DOHH2 (cell line): Measurements from ENCODE around the gene PRKN.

Experiments used
- H3F3A ChIP-seq: fragments of 200-600 bp; sonication (generic), shearing (Covaris generic); 2 replicates; pipeline ENCODE4 v1.6.0; 2016; ENCODE audit warnings: antibody characterized with exemption, mild to moderate bottlenecking; ENCODE audit not compliant: control insufficient read depth, insufficient read depth
- H3K27ac ChIP-seq: fragments of 200-600 bp; sonication (generic); 2 replicates; pipeline ENCODE4 v1.5.1; 2014; ENCODE audit warnings: low read depth, mild to moderate bottlenecking, low read length, moderate library complexity
- H3K27me3 ChIP-seq: fragments of 200-600 bp; sonication (generic); 2 replicates; pipeline ENCODE4 v1.6.1; 2014; ENCODE audit warnings: mild to moderate bottlenecking, low read length, mixed read lengths; ENCODE audit not compliant: control insufficient read depth
- H3K36me3 ChIP-seq: fragments of 200-600 bp; sonication (generic); 2 replicates; pipeline ENCODE4 v1.6.1; 2014; ENCODE audit warnings: mild to moderate bottlenecking, low read length, moderate library complexity, mixed read lengths; ENCODE audit not compliant: control insufficient read depth
- H3K4me1 ChIP-seq: fragments of 200-600 bp; sonication (generic); 2 replicates; pipeline ENCODE4 v1.6.1; 2014; ENCODE audit warnings: mild to moderate bottlenecking, low read length, mixed read lengths; ENCODE audit not compliant: control insufficient read depth
- H3K4me2 ChIP-seq: fragments of 200-600 bp; sonication (generic); 2 replicates; pipeline ENCODE4 v1.6.0; 2014; ENCODE audit warnings: mild to moderate bottlenecking, low read length, moderate library complexity
- H3K4me3 ChIP-seq: fragments of 200-600 bp; sonication (generic); 2 replicates; pipeline ENCODE4 v1.5.1; 2014; ENCODE audit warnings: mild to moderate bottlenecking, low read length, mixed read lengths
- H3K79me2 ChIP-seq: fragments of 200-600 bp; sonication (generic); 2 replicates; pipeline ENCODE4 v1.6.1; 2014; ENCODE audit warnings: mild to moderate bottlenecking, low read length, mixed read lengths; ENCODE audit not compliant: control insufficient read depth
- H3K9me2 ChIP-seq: fragments of 200-600 bp; sonication (generic); replicated peaks from 2 replicates; pipeline ENCODE4 v1.6.1; 2014; ENCODE audit warnings: mild to moderate bottlenecking, low read length, mixed read lengths; ENCODE audit not compliant: control insufficient read depth
- H3K9me3 ChIP-seq: fragments of 200-600 bp; sonication (generic); 2 replicates; pipeline ENCODE4 v1.6.1; 2014; ENCODE audit warnings: antibody characterized with exemption, low read length, mixed read lengths; ENCODE audit not compliant: control insufficient read depth, insufficient read depth
- H4K20me1 ChIP-seq: fragments of 200-600 bp; sonication (generic); 2 replicates; pipeline ENCODE4 v1.6.0; 2014; ENCODE audit warnings: low read depth, mild to moderate bottlenecking, antibody characterized with exemption, low read length, moderate library complexity; ENCODE audit not compliant: control insufficient read depth, insufficient read depth
- EZH2phosphoT487 ChIP-seq: fragments of 200-600 bp; sonication (generic); IDR thresholded peaks from 2 replicates; pipeline ENCODE4 v1.6.1; 2017; ENCODE audit warnings: borderline replicate concordance, mild to moderate bottlenecking, antibody characterized with exemption, low read length, moderate library complexity, mixed read lengths
- TF ChIP-seq, protein P1 (sequence below): fragments of 200-600 bp; sonication (generic); IDR thresholded peaks from one replicate; pipeline ENCODE4 v1.5.1; 2014; ENCODE audit warnings: antibody characterized with exemption, mild to moderate bottlenecking, low read depth, low read length; ENCODE audit not compliant: poor library complexity, severe bottlenecking

The PRKN gene

DNA sequence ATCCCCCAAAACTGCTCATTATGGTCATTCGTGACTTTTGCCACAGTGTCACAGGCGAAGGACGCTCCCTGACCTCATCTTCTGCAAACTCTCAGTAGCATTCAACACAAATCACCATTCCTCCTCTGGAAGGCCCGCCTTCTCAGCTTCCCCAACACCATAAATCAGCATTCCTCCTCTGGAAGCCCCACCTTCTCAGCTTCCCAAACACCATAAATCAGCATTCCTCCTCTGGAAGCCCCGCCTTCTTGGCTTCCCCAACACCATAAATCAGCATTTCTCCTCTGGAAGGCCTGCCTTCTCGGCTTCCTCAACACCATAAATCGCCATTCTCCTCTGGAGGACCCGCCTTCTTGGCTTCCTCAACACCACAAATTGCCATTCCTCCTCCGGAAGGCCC is 1165.7 kb downstream of the PRKN start:
- H3K4me1 ChIP-seq, result no peaks in the 10 kb centered on the region; the same call in 1 of the 2 replicates
- H4K20me1 ChIP-seq, result no peaks in the 10 kb centered on the region
- H3K9me3 ChIP-seq, result no peaks in the 10 kb centered on the region
- no peaks in the 10 kb centered on the region for H3F3A ChIP-seq
- no peak overlapping the region for H3K4me3 ChIP-seq
- peaks cover 4% of the 10 kb centered on the region; the same call in 1 of the 2 replicates for H3K27me3 ChIP-seq
- no peaks in the 10 kb centered on the region for H3K79me2 ChIP-seq
- no peak overlapping the region for H3K27ac ChIP-seq
- no peak overlapping the region for H3K4me2 ChIP-seq
- no peaks in the 10 kb centered on the region for H3K9me2 ChIP-seq
- TF ChIP-seq, protein P1, sequence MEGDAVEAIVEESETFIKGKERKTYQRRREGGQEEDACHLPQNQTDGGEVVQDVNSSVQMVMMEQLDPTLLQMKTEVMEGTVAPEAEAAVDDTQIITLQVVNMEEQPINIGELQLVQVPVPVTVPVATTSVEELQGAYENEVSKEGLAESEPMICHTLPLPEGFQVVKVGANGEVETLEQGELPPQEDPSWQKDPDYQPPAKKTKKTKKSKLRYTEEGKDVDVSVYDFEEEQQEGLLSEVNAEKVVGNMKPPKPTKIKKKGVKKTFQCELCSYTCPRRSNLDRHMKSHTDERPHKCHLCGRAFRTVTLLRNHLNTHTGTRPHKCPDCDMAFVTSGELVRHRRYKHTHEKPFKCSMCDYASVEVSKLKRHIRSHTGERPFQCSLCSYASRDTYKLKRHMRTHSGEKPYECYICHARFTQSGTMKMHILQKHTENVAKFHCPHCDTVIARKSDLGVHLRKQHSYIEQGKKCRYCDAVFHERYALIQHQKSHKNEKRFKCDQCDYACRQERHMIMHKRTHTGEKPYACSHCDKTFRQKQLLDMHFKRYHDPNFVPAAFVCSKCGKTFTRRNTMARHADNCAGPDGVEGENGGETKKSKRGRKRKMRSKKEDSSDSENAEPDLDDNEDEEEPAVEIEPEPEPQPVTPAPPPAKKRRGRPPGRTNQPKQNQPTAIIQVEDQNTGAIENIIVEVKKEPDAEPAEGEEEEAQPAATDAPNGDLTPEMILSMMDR, result no peak
- TF ChIP-seq EZH2phosphoT487, result no peak
- H3K36me3 ChIP-seq, result no peaks in the 10 kb centered on the region

DNA sequence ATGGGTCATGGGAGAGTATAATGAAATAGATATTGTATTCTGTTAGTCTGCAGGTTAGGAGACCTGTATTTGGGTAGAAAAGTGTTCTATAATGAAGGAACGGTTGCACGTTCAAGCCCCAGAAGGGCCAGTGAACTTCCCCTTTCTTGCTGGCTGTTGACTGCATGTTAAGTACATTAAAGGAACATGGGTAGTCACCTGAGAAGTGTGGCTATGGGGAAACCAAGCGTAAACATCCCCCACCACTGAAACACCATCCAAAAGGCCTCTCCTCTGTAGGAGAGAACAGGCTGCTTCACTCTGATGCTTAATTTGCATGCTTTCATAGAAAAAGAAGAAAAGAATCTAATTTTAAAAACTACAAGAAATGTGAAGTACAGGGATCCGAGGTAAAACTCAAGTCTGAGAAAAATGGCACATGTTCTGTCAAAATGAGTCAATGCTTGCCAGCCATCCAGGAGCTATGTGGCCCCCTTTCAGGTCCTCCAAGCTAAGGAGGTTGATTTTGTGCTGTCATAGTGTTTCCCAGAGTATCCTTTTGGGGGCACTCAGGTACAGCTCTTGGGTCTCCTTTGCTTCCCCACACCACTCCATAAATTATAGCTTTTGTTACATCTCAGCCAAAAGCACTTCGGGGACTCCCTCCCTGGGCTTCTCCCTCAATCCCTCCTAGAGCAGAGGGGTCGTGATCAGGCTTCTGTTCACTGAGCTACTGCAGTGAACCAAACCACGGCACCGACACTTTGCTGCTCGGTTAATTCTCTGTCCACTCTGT is 1170.0 kb downstream of the PRKN start:
- Histone ChIP-seq H3K9me2 (no peaks in the 10 kb centered on the region), H3K4me2 (no peak overlapping the region), H4K20me1 (no peaks in the 10 kb centered on the region), H3K4me1 (no peaks in the 10 kb centered on the region; the same call in 1 of the 2 replicates), H3K27ac (no peak overlapping the region), H3K4me3 (no peak overlapping the region), H3K9me3 (no peaks in the 10 kb centered on the region), H3K27me3 (peaks cover 4% of the 10 kb centered on the region; the same call in 1 of the 2 replicates), H3F3A (no peaks in the 10 kb centered on the region), H3K36me3 (no peaks in the 10 kb centered on the region), H3K79me2 (no peaks in the 10 kb centered on the region)
- no peak for TF ChIP-seq EZH2phosphoT487
- TF ChIP-seq, protein P1, result no peak

DNA sequence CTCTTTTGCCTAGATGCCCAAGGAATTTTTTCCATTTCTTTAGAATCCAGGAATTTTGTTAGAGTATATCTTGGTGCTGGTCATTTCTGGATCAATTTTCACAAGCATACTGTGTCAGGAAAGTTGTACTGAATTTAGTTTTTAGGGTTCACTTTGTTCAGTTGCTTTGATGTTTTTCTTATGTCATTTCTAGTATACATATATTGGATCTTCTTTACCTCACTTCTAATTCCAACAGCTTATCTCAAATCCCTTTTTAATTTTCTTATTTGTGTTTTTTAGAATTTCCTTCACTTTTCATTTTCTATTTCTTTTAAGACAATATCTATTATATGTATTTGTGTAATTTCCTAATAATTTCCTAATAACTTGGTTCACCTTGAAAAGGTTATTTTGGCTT is 1172.7 kb downstream of the PRKN start:
- no peaks in the 10 kb centered on the region for H3K27me3 ChIP-seq
- TF ChIP-seq, protein P1, result no peak
- no peak for TF ChIP-seq EZH2phosphoT487
- H3K4me3 ChIP-seq, result no peak overlapping the region

More for the DNA sequence above, 1172.7 kb downstream of the PRKN start:
- Histone ChIP-seq H3K36me3 (no peaks in the 10 kb centered on the region), H3K4me2 (no peak overlapping the region), H3K4me1 (no peaks in the 10 kb centered on the region; the same call in 1 of the 2 replicates), H3K27ac (no peak overlapping the region), H4K20me1 (no peaks in the 10 kb centered on the region), H3F3A (no peaks in the 10 kb centered on the region), H3K9me2 (no peaks in the 10 kb centered on the region), H3K79me2 (no peaks in the 10 kb centered on the region), H3K9me3 (no peaks in the 10 kb centered on the region)
